Naive thymus-derived CD4-positive, alpha-beta T cell (primary cell): ENCODE data around the gene FNDC3B. TPM values are rescaled to one million over a fixed set of nuclear protein-coding genes. Genes with fewer than 3 reads are reported as not detected.

Experiments
- ATAC-seq: fragments of 150-1000 bp; cut with Tn5 transposase; 2 replicates; pipeline ENCODE4 v1.10.0; 2021; ENCODE audit warnings: mild to moderate bottlenecking, moderate library complexity
- CTCF ChIA-PET: fragments of 350-600 bp; sonication (Branson Sonifier 250); formaldehyde crosslinking; loops from one replicate; lab custom pipeline; 2021; ENCODE audit warnings: antibody characterized with exemption; lab: Charles Lee
- POLR2A ChIA-PET: fragments of 350-600 bp; sonication (Branson Sonifier 250); formaldehyde crosslinking; loops from one replicate; lab custom pipeline; 2021; ENCODE audit warnings: antibody characterized with exemption, inconsistent platforms; lab: Charles Lee
- DNase-seq, 9 donors: peaks; one replicate each; pipeline versions ENCODE4 v3.0.0 to v3.0.0-alpha.2; 2020 to 2022; ENCODE audit warnings: mixed read lengths in 1 of 9
- H3K27ac ChIP-seq: one replicate; pipeline ENCODE4 v1.7.0; 2013; ENCODE audit warnings: mild to moderate bottlenecking, low read depth, low read length, moderate library complexity
- H3K27me3 ChIP-seq, 2 donors: one replicate each; pipeline ENCODE4 v1.7.0; 2013; ENCODE audit warnings: low read length in 2 of 2, mild to moderate bottlenecking in 2 of 2, moderate library complexity in 2 of 2; ENCODE audit not compliant: control insufficient read depth in 2 of 2, insufficient read depth in 2 of 2
- H3K36me3 ChIP-seq, 3 experiments: 1 replicate in 2 of 3; 2 replicates in 1 of 3; pipeline ENCODE4 v1.7.0; 2013; ENCODE audit warnings: low read length in 3 of 3, mild to moderate bottlenecking in 3 of 3, moderate library complexity in 1 of 3; ENCODE audit not compliant: insufficient read depth in 3 of 3, control insufficient read depth in 2 of 3
- H3K4me1 ChIP-seq, 2 donors: one replicate each; pipeline ENCODE4 v1.7.0; 2013; ENCODE audit warnings: low read length in 2 of 2, mild to moderate bottlenecking in 2 of 2, moderate library complexity in 1 of 2; ENCODE audit not compliant: control insufficient read depth in 2 of 2, insufficient read depth in 2 of 2
- H3K4me3 ChIP-seq: 2 replicates; pipeline ENCODE4 v1.7.0; 2013; ENCODE audit warnings: mild to moderate bottlenecking, low read length
- H3K9me3 ChIP-seq, 3 experiments: 1 replicate in 2 of 3; 2 replicates in 1 of 3; pipeline ENCODE4 v1.7.0; 2013; ENCODE audit warnings: low read length in 3 of 3; ENCODE audit not compliant: control insufficient read depth in 2 of 3
- H3K27ac Mint-ChIP-seq, 9 donors: one replicate each; pipeline ENCODE4 v1.8.0; 2020 to 2022; ENCODE audit warnings: mixed read lengths in 9 of 9, mild to moderate bottlenecking in 8 of 9, moderate library complexity in 5 of 9, inconsistent platforms in 2 of 9
- H3K27me3 Mint-ChIP-seq, 5 donors: one replicate each; pipeline ENCODE4 v1.8.0; 2021 to 2022; ENCODE audit warnings: mixed read lengths in 5 of 5, mild to moderate bottlenecking in 1 of 5
- H3K36me3 Mint-ChIP-seq, 5 donors: one replicate each; pipeline ENCODE4 v1.8.0; 2020 to 2022; ENCODE audit warnings: mixed read lengths in 5 of 5, mild to moderate bottlenecking in 3 of 5, inconsistent platforms in 1 of 5
- H3K4me1 Mint-ChIP-seq, 7 donors: one replicate each; pipeline ENCODE4 v1.8.0; 2020 to 2022; ENCODE audit warnings: mixed read lengths in 7 of 7, mild to moderate bottlenecking in 3 of 7, inconsistent platforms in 1 of 7
- H3K4me3 Mint-ChIP-seq, 10 donors: one replicate each; pipeline ENCODE4 v1.8.0; 2020 to 2022; ENCODE audit warnings: mild to moderate bottlenecking in 10 of 10, mixed read lengths in 10 of 10, moderate library complexity in 6 of 10, inconsistent platforms in 2 of 10
- H3K9me3 Mint-ChIP-seq, 11 donors: one replicate each; pipeline ENCODE4 v1.8.0; 2020 to 2022; ENCODE audit warnings: mixed read lengths in 11 of 11, mild to moderate bottlenecking in 4 of 11, inconsistent platforms in 1 of 11, moderate library complexity in 1 of 11
- intact Hi-C, 2 donors: fragments of 100-400 bp; cut with micrococcal nuclease; formaldehyde crosslinking; loops; one replicate each; pipeline ENCODE4 v1.15.1; 2023
- polyA plus RNA-seq, 2 donors: library from polyadenylated mRNA; unstranded; fragments of 300-500 nt; fragmentation: Illumina TruSeq; gene quantifications; one replicate each; pipeline ENCODE4 v1.2.3, GENCODE V29; 2021
- total RNA-seq, 6 experiments: library from RNA in 5 of 6; stranded (reverse) in 5 of 6; gene quantifications; 1 replicate in 5 of 6; 2 replicates in 1 of 6; pipeline ENCODE4 v1.2.3 and lab custom pipeline; 2021 to 2026

Gene FNDC3B
- total and polyA plus RNA-seq, 7 experiments from 2014 or later = 8.6 to 78.6 (median 25.6) TPM

DNA sequence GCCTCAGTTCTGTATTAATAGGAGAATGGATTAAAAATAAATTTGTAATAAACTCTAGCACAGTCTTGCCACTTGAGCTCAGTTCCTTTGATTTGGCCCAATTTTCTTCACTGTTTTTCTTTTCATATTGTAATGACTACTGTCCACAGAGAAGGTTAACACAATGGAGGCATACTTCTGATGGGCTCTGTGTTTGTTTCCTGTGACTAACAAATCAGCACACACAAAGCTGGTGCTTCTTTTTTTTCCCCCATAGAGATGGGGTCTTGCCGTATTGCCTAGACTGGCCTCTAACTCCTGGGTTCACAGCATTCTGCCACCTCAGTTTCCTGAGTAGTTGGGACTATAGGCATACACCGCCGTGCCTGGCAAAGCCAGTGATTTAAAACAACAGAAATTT is 226.7 kb downstream of the FNDC3B start:
- Histone ChIP-seq H3K36me3 (no peaks in the 10 kb centered on the region), H3K4me3 (no peak overlapping the region), H3K9me3 (no peaks in the 10 kb centered on the region), H3K4me1 (no peaks in the 10 kb centered on the region), H3K27ac (no peak overlapping the region), H3K27me3 (no peaks in the 10 kb centered on the region)
- DNase-seq (no peak), ATAC-seq (no peak)
- CTCF ChIA-PET = no interaction called here
- peaks cover 10 to 69% (median 66%) of the 10 kb centered on the region in 5 donors for H3K36me3 Mint-ChIP-seq
- POLR2A ChIA-PET = no interaction called here
- H3K4me1 Mint-ChIP-seq = peaks cover 0 to 6% (median 0%) of the 10 kb centered on the region in 7 donors
- no peaks in the 10 kb centered on the region for H3K27me3 Mint-ChIP-seq
- intact Hi-C loops = no loop called here
- H3K9me3 Mint-ChIP-seq = peaks cover 0 to 6% (median 0%) of the 10 kb centered on the region in 11 donors
- no peak overlapping the region for H3K27ac Mint-ChIP-seq
- H3K4me3 Mint-ChIP-seq = no peak overlapping the region

DNA sequence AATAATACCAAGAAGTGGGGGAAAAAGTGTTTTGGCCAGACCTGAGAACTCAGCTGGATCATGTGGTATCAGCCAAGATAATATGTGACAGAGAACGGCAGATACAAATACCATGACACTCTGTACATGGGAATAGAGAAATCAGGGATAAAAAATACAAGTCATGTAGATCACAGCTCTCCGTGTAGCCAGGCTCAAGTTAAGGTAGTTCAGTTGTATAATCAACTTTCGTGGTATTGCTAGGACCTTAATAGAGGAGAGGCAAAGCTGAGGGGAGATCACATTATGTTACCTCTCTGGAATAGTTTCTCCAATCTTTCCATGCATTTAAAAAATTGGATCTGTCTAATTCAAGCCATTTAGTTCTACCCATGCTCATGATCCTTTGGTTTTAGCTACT is 229.0 kb downstream of the FNDC3B start:
- Mint-ChIP-seq H3K4me3 (no peak overlapping the region), H3K27ac (no peak overlapping the region), H3K4me1 (peaks cover 0 to 6% (median 0%) of the 10 kb centered on the region in 7 donors), H3K27me3 (no peaks in the 10 kb centered on the region), H3K9me3 (peaks cover 0 to 6% (median 0%) of the 10 kb centered on the region in 11 donors), H3K36me3 (peaks cover 5 to 59% (median 52%) of the 10 kb centered on the region in 5 donors)
- Histone ChIP-seq H3K27me3 (no peaks in the 10 kb centered on the region), H3K4me3 (no peak overlapping the region), H3K27ac (no peak overlapping the region), H3K36me3 (peaks cover 0 to 3% (median 0%) of the 10 kb centered on the region in 3 experiments), H3K9me3 (no peaks in the 10 kb centered on the region), H3K4me1 (no peaks in the 10 kb centered on the region)
- ChIA-PET POLR2A (no interaction called here), CTCF (no interaction called here)
- DNase-seq (no peak), ATAC-seq (no peak)
- intact Hi-C loops = no loop called here

DNA sequence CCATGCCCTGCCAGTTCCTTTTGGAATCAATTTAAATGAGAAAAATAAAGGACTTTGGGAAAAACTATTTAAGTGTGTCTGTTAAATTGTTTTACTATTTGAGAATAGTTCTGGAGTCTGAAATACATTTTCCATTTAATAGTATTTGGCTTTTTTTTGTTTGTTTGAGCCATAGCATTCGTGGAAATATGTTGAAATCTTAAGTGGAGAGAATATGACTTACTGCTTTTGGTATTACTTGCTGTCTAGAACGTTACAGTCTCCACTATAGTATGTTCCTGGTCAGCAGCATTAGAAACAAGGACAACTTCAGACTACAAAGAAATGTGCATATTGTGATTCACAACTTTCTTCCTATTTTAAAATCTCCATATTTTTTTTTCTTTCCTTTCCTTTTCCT is 229.5 kb downstream of the FNDC3B start:
- no peaks in the 10 kb centered on the region for H3K4me1 ChIP-seq
- H3K4me3 Mint-ChIP-seq = no peak overlapping the region
- ATAC-seq (no peak), DNase-seq (no peak)
- CTCF ChIA-PET = no interaction called here
- no peaks in the 10 kb centered on the region for H3K9me3 ChIP-seq
- peaks cover 0 to 3% (median 0%) of the 10 kb centered on the region in 3 experiments for H3K36me3 ChIP-seq
- peaks cover 0 to 6% (median 0%) of the 10 kb centered on the region in 7 donors for H3K4me1 Mint-ChIP-seq
- H3K9me3 Mint-ChIP-seq = peaks cover 0 to 6% (median 0%) of the 10 kb centered on the region in 11 donors
- no peak overlapping the region for H3K27ac ChIP-seq
- POLR2A ChIA-PET = no interaction called here
- intact Hi-C loops = no loop called here
- no peaks in the 10 kb centered on the region for H3K27me3 Mint-ChIP-seq
- no peaks in the 10 kb centered on the region for H3K27me3 ChIP-seq
- H3K27ac Mint-ChIP-seq = peak overlapping the region in 2 of 9 donors; percentile 13 to 16
- peaks cover 5 to 58% (median 51%) of the 10 kb centered on the region in 5 donors for H3K36me3 Mint-ChIP-seq
- no peak overlapping the region for H3K4me3 ChIP-seq

DNA sequence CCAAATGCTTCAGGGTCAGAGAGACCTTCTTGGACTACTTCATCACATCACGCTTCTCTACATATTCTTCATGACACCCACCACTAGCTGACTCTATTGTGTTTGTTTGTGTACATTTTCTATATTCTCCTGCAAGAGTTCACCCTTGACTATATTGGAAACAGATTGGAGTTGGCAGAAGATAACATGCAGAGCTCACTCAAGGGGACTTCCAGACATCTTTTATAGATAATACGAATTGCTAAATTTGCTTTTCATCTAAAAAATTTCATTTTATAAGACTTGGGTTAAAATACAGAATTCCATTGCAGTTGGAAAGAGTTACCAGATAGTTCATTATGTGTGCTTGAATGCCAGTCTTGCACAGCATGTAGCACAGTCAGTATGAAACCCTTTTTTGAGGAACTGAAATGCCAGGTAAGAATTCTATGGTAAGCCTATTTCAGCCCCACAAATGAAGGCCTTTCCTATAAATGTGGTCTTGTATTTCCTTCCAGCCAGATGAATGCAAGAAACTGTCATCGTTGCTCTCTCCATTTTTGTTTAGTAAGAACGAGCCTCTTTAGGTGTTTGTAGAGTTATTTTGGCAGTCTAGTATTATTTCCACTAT is 231.3 kb downstream of the FNDC3B start:
- H3K4me3 Mint-ChIP-seq = no peak overlapping the region
- no peak for DNase-seq
- H3K36me3 Mint-ChIP-seq = peaks cover 5 to 52% (median 40%) of the 10 kb centered on the region in 5 donors
- ChIA-PET CTCF (no interaction called here), POLR2A (no interaction called here)
- H3K4me1 Mint-ChIP-seq = peaks cover 0 to 3% (median 0%) of the 10 kb centered on the region in 7 donors
- no peaks in the 10 kb centered on the region for H3K27me3 ChIP-seq
- H3K27ac ChIP-seq = no peak overlapping the region
- intact Hi-C loops = no loop called here
- no peaks in the 10 kb centered on the region for H3K27me3 Mint-ChIP-seq
- peaks cover 0 to 3% (median 0%) of the 10 kb centered on the region in 3 experiments for H3K36me3 ChIP-seq
- no peaks in the 10 kb centered on the region for H3K4me1 ChIP-seq
- no peak overlapping the region for H3K4me3 ChIP-seq
- H3K27ac Mint-ChIP-seq = no peak overlapping the region
- peaks cover 0 to 6% (median 0%) of the 10 kb centered on the region in 11 donors for H3K9me3 Mint-ChIP-seq
- H3K9me3 ChIP-seq = no peaks in the 10 kb centered on the region
- no peak for ATAC-seq

DNA sequence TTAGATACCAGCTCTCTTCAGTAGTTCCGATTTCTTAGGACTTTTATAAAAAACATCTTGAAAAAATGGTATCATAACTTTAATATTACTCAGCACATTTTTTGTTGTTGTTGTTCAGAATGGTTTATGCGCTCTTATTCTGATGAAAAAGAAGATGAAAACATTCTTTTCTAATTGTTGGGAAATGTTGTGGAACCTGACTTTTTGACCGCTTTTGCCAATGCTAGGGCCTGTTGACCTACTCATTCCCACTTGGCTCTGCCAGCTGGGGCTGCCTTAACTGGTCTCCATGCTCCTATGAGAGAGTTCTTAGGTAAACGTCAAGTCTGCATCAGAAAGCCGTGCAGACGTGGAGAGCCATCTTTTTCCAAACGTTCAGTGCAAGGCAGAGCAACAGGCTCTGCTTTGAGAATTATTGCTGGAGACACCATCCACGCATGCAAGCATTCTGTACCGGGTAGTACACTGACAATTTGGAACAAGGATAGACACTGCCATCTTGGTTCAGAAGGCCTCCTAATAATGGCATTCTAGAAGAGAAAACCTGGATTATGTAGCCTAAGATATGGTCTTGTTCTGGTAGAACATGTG is 232.1 kb downstream of the FNDC3B start:
- no peak for DNase-seq
- Mint-ChIP-seq H3K4me1 (peaks cover 0 to 4% (median 0%) of the 10 kb centered on the region in 7 donors), H3K9me3 (peaks cover 0 to 5% (median 0%) of the 10 kb centered on the region in 11 donors), H3K27me3 (no peaks in the 10 kb centered on the region), H3K4me3 (no peak overlapping the region), H3K36me3 (peaks cover 4 to 52% (median 33%) of the 10 kb centered on the region in 5 donors), H3K27ac (peak overlapping the region in 1 of 9 donors; percentile 37)
- Histone ChIP-seq H3K4me3 (no peak overlapping the region), H3K36me3 (peaks cover 0 to 3% (median 0%) of the 10 kb centered on the region in 3 experiments), H3K27ac (no peak overlapping the region), H3K4me1 (no peaks in the 10 kb centered on the region), H3K9me3 (no peaks in the 10 kb centered on the region), H3K27me3 (no peaks in the 10 kb centered on the region)
- intact Hi-C loops = no loop called here
- ATAC-seq = no peak
- POLR2A ChIA-PET = no interaction called here
- CTCF ChIA-PET = no interaction called here

DNA sequence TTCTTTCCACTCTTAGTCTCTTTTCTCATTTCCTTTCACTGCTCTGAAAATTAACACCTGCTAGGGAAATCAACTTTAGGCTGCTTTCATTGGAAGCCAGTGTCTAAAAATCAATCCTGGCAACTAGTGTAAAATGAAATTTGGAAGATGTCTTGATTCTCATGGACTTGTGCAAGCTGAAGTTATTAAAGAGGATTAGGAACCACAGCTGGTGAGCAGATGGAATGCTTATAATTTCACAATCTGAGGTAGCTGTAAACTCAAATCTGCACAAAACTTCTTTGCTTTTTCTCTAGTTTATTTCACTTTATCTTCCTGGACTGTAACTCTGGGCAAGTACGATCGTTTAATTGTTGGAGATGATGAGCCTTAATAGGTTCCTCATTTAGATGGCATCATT is 233.3 kb downstream of the FNDC3B start:
- H3K36me3 Mint-ChIP-seq = peaks cover 0 to 53% (median 27%) of the 10 kb centered on the region in 5 donors
- Histone ChIP-seq H3K4me3 (no peak overlapping the region), H3K27ac (no peak overlapping the region), H3K27me3 (no peaks in the 10 kb centered on the region), H3K36me3 (peaks cover 0 to 3% (median 0%) of the 10 kb centered on the region in 3 experiments), H3K9me3 (no peaks in the 10 kb centered on the region), H3K4me1 (no peaks in the 10 kb centered on the region)
- ChIA-PET POLR2A (no interaction called here), CTCF (no interaction called here)
- no peak overlapping the region for H3K4me3 Mint-ChIP-seq
- peaks cover 0 to 1% (median 0%) of the 10 kb centered on the region in 11 donors for H3K9me3 Mint-ChIP-seq
- no peak for DNase-seq
- no peak for ATAC-seq
- intact Hi-C loops = no loop called here
- peaks cover 0 to 4% (median 0%) of the 10 kb centered on the region in 7 donors for H3K4me1 Mint-ChIP-seq
- no peak overlapping the region for H3K27ac Mint-ChIP-seq
- no peaks in the 10 kb centered on the region for H3K27me3 Mint-ChIP-seq
